ENCODE results near the gene AMT.

Gene AMT, protein sequence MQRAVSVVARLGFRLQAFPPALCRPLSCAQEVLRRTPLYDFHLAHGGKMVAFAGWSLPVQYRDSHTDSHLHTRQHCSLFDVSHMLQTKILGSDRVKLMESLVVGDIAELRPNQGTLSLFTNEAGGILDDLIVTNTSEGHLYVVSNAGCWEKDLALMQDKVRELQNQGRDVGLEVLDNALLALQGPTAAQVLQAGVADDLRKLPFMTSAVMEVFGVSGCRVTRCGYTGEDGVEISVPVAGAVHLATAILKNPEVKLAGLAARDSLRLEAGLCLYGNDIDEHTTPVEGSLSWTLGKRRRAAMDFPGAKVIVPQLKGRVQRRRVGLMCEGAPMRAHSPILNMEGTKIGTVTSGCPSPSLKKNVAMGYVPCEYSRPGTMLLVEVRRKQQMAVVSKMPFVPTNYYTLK

DNA sequence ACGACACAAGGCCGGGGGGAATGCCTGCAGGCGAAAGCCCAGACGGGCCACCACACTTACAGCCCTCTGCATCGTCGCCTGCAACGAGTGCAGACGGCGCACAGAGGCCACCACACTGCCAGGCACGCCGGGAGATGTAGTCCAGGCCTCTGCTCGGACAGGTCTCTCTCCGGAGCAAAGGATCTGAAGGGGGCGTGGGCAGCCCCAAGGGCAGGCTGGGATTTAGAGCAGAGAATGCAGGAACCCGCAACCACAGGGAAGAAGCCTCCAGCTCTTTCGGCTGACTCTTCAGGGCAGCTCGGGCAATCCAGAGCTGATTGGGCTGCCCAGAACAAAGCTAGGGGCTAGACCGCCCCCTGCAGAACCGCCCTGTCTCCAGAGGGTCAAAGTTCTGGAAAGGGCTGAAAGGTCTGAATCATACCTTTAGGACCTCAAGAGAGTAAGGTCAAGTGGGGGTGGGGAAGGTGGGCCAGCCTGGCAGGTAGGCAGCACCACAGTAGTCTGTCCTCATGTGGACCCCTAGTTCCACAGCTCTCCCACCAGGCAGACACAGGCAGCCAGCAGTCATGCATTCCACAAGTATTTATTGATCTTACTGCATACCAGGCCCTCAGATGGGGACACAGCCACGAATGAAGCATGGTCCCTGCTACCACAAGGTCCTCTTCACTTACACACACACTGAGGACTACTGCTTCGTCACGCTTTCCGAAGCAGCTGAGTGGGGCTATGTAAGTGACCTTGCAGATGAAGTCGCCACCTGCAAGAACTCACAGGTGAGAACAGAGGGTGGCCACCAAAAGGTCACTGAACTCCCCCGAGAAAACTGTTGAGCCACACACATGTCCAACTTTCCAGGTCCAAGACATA, at the start of gene AMT:
Gene AMT (minus strand): TSS at position 95 of the 870 bp plus-strand sequence. CDS start 23 bp downstream, at position 72.
- DNase-seq = no peak

DNA sequence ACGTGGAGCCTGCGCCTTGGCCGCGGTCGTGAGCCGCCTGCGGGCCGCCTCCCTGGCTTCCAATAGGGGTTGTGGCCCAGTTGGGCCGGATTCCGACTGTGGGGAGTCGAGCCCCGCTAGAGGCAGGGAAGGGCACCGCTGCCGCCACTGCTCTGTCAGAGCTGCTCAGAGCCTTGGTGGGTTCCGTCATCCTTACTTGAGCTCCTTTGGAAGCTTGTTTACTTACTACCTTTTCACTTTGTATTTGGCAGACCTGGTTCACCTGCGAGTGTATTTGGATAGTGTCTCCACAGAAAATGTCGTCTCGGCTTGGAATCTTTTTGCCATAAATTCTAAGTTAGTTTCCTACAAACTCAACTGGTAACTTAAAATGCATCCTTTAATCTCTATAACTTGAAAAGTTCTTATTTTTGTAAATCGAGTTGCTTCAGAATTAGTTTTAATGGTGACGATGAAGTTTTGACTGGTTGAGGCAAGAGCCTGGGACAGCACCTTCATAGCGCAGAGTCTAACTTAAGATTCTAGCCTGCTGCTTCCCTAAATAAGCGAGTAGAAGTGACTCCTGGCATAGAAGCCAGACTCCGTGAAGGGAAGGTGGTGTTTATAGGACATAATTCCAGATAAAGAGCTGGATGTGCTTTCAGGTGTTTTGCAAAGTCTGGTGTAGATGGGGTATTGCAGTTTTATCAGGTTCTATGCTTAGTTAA, 48.6 kb upstream of the AMT start:
- DNase-seq = peak; percentile 67

DNA sequence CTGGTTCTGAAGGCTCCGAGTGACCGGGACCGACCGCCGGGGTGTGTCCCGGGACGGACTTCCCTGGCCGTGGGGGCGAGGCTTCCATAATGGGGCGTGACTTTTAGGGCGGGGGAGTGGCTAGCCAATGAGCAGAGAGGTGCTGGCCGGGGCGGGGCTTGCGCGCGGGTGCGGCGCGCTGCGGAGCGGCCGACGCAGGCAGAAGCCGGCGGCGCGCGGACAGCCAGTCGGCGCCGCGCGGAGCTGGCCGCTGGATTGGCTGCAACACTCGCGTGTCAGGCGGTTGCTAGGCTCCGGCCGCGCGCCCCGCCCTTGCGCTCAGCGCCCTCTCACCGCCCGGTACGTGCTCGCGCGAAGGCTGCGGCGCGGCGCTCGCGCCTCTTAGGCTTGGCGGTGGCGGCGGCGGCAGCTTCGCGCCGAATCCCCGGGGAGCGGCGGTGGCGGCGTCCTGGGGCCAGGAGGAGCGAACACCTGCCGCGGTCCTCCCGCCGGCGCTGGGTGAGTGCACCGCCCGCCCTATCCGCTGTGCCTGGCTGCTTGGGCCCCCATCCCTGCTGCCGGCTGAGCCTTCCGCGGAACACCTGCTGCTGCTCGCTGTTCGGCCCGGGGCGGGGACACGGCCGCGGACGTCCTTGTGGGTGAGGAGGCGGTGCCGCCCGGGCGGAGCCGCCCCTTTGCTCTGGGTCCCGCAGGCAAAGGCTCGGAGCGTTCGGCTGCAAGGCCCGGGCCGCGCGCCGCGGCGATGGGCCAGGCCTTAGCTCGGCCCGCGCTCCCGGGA, 47.9 kb upstream of the AMT start, which contains the start of gene DAG1:
Gene DAG1 (plus strand): TSS at position 332 of the 778 bp plus-strand sequence. CDS start 40,268 bp downstream, outside the sequence.
- DNase-seq = peak; percentile 96

DNA sequence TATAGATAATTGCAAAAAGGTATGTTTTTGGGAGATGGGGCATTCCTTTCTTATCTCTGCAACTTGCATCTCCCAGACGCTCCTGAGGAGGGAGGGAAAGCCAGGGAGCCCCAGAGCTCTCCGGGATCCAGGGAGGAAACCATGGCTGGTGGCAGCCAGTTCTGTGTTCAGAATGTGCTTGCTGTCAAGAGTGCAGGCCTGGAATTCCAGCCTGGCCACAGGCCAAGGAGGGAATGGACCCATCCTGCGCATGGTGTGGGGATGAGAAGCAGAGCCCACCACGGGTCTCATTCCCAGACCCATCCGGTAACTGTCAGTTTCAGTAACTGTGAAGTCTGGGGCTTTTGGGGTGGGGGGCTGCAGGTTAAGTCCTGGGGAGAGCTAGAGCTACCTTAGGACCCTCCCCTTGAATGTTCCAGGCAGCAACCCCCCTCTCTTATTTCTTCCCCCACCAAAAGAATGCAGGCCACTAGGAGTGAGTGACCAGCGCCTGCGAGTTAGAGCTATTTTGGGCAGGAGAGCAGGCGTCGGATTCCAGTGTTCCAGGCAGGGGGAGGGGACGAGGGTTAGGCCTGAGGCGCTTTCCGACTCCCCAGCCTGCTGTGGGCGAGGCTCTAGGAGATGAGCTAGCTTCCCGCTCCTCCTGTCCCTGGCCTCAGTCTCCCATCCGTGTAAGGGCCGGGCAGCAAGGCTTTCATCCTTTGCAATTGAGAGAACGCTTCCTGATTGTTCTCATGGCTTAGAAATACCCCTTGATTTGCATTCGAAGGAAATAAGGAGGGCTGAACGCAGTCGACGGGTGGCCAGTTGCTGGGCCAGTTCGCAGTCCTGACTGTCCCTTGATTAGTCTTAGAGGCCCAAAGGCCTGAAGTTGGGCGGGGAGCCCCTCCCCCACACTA, 47.0 kb upstream of the AMT start:
- peak; percentile 68 for DNase-seq

DNA sequence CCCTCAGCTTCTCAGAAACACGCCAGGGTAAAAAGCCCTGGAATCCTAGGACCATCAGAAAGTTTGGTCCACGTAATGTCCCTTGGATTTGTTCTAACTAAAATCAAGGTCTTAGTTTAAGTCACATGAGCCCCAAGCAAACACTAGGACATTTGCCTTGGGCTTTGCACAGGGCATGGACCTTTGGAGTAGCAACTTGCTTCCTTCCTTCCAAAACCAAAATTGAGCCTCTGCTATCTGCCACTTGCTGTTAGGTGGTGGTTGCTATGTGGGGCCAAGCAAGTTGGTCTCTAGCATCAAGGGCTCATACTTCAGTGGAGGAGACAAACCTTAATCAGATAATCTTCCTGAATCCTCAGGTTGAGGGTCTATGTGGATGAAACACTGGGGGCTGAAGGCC, 43.8 kb upstream of the AMT start:
- no peak for DNase-seq

DNA sequence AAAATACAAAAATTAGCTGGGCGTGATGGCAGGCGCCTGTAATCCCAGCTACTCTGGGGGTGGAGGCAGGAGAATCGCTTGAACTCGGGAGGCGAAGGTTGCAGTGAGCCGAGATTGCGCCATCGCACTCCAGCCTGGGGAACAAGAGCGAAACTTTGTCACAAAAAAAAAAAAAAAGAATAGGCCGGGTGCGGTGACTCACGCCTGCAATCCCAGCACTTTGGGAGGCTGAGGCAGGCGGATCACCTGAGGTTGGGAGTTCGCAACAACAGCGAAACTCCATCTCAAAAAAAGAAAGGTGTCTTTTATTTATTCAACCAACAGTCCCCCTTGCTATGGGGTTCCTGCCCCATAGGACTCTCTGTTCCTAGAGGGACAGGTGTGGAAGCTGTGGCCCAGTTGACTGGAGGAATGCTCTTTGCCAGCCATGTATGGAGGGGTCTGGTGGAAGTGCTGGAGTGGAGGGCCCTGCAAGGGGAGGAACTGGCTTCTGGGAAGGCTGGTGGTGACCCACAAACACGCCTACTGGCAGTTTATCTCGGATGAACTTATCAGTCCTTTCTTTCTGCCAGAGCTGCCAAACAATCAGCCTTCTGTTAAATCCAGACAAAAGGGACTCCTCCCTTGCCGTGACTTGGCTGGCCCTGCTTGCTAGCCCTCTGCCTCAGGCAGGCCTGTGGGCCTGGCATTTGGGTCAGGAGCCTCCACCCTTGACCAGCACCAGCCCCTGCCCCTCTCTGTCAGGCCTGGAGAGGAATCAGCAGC, 43.2 kb upstream of the AMT start:
- DNase-seq = no peak

DNA sequence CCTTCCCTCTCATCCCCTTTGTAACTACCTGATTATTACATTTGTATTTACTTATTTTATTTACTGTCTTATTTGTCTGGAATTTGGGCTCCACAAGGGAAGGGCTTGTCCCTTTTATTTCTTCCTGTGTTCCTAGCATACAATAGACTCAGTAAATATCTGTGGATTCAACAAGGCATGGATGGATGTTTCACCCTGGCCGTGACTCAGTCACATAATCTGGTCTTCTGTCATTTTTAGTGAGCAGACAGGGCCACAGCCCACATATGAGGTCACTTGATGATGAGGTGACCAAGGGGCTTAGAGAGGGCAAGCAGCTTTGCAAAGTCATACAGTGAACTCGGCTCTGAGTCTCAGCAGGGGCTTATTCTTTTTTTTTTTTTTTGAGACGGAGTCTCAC, 39.9 kb upstream of the AMT start:
- DNase-seq = peak; percentile 10

DNA sequence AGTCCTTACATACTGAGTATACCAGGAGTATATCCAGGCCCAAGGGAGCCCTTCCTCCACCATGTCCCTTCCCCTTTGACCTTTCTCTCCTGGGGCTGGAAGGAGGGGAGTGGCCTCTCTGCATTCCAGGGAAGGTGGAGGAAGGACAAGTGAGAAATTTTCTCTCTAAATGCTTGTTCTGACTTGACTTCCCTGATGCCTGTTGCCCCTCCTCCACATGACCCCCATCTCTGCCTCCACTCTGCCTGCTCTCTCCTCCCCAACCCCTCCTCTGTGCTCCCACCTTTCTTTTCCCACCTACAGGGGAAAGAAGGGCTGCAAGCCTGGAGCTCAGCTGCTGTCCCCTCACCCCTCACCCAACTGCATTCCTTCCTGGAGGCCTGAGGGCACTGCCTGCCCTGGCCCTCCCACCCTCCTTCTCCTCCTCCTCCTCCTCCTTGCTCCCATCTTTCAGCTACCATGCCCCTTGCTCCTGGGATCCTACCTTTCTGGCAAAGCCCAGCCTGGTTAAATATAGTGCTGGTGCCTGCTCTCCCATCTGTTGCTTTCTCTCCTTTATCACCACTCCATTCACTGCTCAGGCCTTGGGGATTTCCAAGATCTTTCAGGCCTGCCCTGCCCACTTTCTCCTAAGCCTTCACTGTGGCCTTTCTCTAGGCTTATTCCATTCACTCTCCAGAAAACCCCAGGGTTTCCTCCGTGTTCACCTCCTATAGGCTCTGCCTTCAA, 39.3 kb upstream of the AMT start:
- peak; percentile 64 for DNase-seq

DNA sequence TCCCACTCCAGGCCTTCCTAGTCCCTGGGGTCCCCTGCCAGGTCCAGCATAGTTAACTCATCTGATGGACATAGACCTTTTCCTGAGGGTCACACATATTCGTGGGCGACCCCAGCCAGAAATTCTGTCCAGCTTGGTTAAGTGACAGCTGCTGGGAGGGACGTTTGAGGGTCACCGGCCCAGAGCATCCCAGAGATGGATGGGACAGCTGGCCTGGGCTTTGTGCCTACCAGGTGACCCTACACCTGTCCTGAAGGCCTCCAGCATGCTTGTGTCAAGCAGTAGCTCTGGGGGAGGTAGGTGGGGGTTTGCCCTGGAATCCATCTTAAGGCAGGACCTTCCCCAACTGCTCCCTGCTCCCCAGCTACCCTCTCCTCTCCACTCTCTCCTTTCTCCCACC, 38.7 kb upstream of the AMT start:
- no peak for DNase-seq

DNA sequence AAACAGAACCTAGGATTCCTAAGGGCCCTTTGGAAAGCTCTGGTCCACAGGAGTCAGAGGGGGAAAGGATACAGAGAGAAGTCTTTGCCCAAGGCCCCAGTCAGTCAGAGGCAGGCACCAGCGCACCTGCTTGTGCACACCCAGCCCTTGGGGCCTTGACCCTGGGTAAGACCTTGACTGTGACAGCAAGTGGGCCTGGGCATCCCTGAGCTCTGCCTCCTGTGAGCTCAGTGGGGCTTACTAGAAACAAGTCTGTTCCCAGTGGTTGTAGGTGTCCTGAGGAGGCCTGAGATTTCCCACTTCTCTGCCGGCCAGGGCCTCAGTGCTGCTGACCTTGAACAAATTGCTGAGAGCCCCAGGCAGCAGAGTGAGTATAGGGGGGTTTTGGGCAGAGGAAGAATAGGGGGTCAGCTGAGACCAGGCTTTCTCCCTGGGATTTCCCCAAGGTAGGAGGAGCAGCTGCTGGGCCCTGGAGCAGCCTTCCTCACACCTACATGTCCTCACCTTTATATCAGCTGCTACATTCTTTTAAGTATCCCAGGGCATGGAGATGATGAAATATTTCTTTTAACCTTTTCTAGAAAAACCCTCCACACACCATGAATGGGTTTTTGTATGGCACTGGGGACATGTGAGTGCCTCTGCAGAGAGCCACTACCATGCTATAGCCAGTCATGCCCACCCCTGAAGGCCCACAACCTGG, 38.1 kb upstream of the AMT start:
- DNase-seq = no peak

DNA sequence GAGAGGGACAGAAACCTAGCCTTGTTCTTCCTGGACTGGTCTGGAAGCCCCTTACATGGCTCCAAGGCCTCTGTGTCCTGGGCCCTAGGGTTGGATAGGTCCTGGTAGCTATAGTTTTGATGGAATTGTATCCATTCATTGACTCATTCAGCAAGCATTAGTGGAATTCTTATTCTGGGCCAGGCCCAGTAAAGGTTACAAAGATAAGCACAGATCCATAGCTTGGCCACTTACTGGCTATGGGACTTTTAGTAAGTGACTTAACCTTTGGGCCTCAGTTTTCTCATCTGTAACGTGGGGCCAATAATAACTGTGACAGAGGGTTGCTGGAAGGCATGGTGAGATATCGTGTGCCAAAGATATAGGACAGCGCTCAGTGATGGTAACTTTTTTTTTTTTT, 34.2 kb upstream of the AMT start:
- no peak for DNase-seq

DNA sequence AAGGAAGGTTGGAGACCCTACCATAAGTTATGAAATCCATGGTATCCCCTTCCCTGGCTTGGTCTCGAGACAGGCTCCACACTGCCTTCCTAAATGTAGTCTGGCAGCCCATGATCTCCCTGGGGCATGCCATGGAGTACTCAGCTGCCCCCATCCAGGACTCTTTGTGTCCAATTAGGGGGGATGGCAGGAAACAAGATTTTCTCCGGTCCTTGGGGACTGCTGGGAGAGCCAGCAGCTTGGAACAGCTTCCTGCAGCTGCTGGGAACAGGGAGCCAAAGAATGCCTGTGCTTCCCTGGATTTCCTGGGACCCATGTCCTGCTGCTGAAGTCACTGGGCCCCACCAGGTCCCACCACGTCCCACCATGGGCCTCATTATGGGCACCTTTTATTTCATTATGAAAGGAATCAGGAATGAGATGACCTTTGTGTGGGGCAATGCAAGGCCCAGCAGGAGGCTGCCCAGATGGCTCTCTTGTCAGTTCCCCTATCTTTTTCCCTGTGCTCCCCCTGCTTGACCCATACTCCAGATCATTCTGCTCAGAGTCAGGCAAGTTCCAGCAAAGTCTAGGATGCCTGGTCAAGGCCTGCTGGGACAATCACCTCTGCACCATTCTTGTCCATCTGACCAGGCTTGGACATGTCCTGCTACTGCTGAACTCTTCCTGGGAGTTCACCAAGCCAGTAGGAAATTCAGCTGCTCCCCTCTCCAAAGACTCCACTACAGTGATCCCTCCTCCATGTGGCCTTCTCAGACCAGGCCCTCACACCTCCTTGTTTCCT, 32.8 kb upstream of the AMT start:
- DNase-seq = peak; percentile 18

DNA sequence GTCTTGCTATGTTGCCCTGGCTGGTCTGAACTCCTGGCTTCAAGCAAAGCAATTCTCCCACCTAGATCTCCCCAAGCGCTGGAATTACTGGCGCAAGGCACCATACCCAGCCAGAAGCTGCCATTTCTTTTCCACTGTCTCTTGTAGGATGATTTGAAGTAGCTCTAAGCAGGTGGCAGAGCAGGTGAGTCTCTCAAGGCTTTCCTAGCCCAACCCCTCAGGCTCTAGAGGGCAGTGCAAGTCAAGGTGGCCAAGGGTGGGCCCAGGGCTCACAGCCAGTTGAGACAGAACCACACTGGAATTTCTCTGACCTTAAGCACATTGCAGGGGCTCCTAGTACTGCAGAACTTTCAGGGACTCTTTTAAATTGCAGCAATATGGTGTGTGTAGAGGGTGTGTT, 32.2 kb upstream of the AMT start:
- peak; percentile 54 for DNase-seq

DNA sequence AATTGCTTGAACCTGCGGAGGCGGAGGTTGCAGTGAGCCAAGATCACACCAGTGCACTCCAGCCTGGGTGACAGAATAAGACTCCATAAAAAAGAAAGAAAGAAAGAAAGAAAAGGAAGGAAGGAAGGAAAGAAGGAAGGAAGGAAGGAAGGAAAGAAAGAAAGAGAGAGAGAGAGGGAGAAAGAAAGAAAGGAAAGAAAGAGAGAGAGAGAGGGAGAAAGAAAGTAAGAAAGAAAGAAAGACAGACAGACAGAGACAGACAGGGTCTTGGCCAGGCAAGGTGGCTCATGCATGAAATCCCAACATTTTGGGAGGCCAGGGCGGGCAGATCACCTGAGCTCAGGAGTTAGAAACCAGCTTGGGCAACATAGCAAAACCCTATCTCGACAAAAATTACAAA, 31.3 kb upstream of the AMT start:
- no peak for DNase-seq

DNA sequence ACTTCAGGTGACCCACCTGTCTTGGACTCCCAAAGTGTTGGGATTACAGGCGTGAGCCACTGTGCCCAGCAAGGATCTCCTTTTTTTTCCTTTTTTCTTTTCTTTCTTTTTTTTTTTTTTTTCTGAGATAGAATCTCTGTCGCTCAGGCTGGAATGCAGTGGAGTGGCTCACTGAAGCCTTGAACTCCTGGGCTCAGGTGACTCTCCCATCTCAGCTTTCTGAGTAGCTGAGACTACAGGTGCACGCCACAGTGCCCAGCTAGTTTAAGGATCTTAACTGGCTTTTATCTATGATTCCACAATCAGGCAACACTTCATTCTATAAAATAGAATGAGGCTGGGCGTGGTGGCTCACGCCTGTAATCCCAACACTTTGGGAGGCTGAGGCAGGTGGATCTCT, 23.1 kb upstream of the AMT start:
- DNase-seq = no peak

DNA sequence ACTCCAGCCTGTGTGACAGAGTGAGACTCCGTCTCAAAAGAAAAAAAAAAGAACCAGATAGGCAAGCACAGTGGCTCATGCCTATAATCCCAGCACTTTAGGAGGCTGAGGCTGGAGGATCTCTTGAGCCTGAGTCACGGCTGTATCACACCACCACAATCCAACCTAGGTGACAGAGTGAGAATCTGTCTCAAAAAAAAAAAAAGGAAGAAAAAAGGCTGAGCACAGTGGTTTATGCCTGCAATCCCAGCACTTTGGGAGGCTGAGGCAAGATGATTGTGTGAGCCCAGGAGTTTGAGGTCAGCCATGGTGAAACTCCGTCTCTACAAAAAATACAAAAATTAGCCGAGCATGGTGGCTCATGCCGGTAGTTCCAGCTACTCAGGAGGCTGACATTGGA, 12.5 kb upstream of the AMT start:
- DNase-seq = no peak

DNA sequence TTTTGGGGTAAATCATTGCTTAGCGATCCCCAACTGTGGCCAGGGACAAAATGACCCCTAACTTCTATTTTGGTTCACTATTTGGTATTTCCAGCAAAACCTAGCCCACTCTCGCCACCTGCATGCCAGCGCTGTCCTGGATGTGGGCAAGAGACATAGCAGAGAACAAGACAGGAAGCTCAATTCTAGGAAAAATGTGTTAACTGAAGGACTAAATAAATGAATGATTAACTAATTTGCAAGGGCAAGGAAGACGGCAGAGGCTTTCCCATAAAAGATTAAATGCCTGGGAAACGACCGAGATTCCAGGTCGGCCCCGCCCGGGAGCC, 6.4 kb upstream of the AMT start:
- DNase-seq = no peak

DNA sequence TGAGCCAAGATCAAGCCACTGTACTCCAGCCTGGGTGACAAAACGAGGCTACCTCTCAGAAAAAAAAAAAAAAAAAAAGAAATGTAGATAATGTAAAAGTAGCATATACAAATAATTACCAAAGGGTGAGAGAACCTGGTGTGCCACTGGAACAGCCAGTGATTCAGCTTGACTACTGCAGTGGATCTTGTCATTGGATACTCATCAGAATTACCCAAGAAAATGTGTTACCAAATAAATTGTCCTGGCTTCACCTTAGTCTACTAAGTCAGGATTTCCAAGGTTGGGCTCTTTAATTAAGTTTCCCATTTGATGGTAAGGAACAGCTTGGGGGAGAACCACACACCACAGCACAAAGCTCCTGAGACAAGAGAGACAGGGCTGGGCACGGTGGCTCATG, 5.3 kb upstream of the AMT start:
- no peak for DNase-seq

DNA sequence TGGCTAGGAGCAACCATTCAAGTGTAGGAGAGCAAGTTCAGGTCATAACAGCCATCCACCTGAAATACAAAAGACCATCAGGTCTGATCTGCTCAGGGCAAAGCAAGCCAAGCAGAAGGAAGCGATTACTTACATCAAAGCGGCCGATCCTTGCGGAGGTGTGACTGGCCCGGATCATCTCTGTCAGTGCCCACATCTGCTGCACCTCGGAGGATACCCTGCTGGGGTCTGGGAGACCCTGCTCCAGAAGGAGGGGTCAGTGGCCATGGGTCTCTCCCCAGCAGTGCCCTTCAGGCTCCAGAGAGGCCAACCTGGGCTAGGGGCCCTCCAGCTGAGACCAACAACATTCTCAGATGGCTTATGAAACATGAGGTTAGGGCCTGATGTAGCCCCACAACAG, 2.5 kb upstream of the AMT start:
- no peak for DNase-seq
